Effector memory CD8-positive, alpha-beta T cell (primary cell): ENCODE data around the gene FBLN5.
"Not testable (repeated sequence)": the region's sequence is repeated elsewhere in the genome, so short reads cannot be mapped to it uniquely, and the experiment has no call there.

Experiments
- ATAC-seq: fragments of 150-1000 bp; cut with Tn5 transposase; replicated peaks from 2 replicates; pipeline ENCODE4 v1.10.0; 2021; ENCODE audit warnings: mild to moderate bottlenecking, moderate library complexity
- DNase-seq, 3 experiments: peaks; one replicate each; pipeline ENCODE4 v3.0.0; 2021
- H3K27ac Mint-ChIP-seq, 2 donors: one replicate each; pipeline ENCODE4 v1.8.0; 2022; ENCODE audit warnings: mild to moderate bottlenecking in 2 of 2, mixed read lengths in 2 of 2, moderate library complexity in 2 of 2
- H3K27me3 Mint-ChIP-seq, 2 donors: one replicate each; pipeline ENCODE4 v1.8.0; 2022; ENCODE audit warnings: mixed read lengths in 2 of 2
- H3K36me3 Mint-ChIP-seq: one replicate; pipeline ENCODE4 v1.8.0; 2022; ENCODE audit warnings: mild to moderate bottlenecking, moderate library complexity, mixed read lengths; ENCODE audit not compliant: insufficient read depth
- H3K4me1 Mint-ChIP-seq, 2 donors: one replicate each; pipeline ENCODE4 v1.8.0; 2022; ENCODE audit warnings: low read depth in 2 of 2, mixed read lengths in 2 of 2
- H3K4me3 Mint-ChIP-seq, 2 donors: one replicate each; pipeline ENCODE4 v1.8.0; 2022; ENCODE audit warnings: mild to moderate bottlenecking in 2 of 2, mixed read lengths in 2 of 2, moderate library complexity in 2 of 2
- H3K9me3 Mint-ChIP-seq, 2 donors: one replicate each; pipeline ENCODE4 v1.8.0; 2022; ENCODE audit warnings: mixed read lengths in 2 of 2

FBLN5 gene

DNA sequence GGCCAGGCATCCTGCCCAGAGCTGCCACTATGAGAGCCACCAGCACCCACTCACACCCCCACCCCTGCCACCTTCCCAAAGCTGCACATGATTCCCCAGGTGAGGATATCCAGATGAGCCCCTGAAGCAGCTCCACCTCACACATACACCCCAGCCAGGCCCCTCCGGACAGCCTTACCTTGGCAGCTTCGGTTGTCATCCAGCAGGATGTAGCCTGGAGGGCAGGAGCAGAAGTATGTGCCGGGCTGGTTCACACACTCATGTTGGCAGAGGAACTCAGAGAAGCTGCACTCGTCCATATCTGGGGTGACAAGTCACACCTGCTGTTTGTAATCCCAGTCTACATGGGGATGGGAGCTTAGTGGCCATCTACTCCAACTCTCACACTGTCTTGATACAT, 64.7 kb downstream of the FBLN5 start:
- no peaks in the 10 kb centered on the region for H3K9me3 Mint-ChIP-seq
- H3K27ac Mint-ChIP-seq: no peak overlapping the region
- peaks cover 20 to 27% of the 10 kb centered on the region in 2 donors for H3K4me1 Mint-ChIP-seq
- DNase-seq: no peak
- H3K36me3 Mint-ChIP-seq: peaks cover 10% of the 10 kb centered on the region
- no peak for ATAC-seq
- no peaks in the 10 kb centered on the region for H3K27me3 Mint-ChIP-seq
- H3K4me3 Mint-ChIP-seq: no peak overlapping the region

GRCh38 chr14:91882369-91882768, 65.1 kb downstream of the FBLN5 start:
- no peak for DNase-seq
- no peaks in the 10 kb centered on the region for H3K9me3 Mint-ChIP-seq
- ATAC-seq: no peak
- H3K36me3 Mint-ChIP-seq: peaks cover 10% of the 10 kb centered on the region
- no peak overlapping the region for H3K27ac Mint-ChIP-seq
- no peaks in the 10 kb centered on the region for H3K27me3 Mint-ChIP-seq
- no peak overlapping the region for H3K4me3 Mint-ChIP-seq
- H3K4me1 Mint-ChIP-seq: peaks cover 21 to 28% of the 10 kb centered on the region in 2 donors

DNA sequence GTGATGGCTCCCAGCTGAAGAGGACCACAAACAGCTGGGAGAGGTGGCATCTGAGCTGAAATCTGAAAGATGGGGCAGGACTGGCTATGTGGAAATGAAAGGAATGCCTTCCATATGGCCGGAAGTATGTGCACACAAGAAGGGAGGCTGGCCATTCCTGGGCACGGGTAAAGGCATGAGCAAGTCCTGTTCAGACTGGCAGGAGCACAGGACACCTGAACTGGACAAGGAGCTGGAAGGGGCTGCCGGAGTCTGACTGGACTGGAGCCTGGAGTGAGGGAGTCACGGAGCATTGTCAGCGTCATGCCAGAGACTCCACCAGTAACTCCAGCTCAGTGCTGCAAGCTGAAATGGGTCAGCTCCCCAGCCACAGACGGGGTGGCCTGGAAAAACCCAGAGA, 68.3 kb downstream of the FBLN5 start:
- Mint-ChIP-seq H3K27ac (no peak overlapping the region), H3K4me1 (peaks cover 38 to 45% of the 10 kb centered on the region in 2 donors), H3K9me3 (no peaks in the 10 kb centered on the region), H3K4me3 (no peak overlapping the region), H3K36me3 (peaks cover 10% of the 10 kb centered on the region), H3K27me3 (no peaks in the 10 kb centered on the region)
- ATAC-seq (no peak), DNase-seq (no peak)

DNA sequence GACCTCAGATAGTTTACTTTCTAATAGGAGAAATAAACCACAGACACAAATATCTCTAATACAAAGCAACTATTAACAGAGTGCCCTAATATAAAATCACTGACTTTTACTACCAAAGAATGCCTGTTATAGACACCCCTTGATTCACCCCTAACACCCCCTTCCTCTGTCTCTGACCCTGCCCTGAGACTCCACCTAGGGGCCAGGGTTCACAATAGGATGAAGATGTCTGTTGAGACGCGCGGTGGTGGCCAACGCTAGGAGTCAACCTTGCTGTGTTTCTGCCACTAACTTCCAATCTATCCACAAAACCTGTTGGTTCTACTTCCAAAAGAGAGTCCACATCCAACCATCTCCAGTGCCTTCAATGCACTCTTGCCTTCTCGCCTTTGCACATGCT, 69.2 kb downstream of the FBLN5 start:
- Mint-ChIP-seq H3K27ac (peak overlapping the region in 1 of 2 donors; percentile 35), H3K36me3 (peaks cover 18% of the 10 kb centered on the region), H3K4me3 (no peak overlapping the region), H3K9me3 (no peaks in the 10 kb centered on the region), H3K4me1 (peaks cover 47 to 54% of the 10 kb centered on the region in 2 donors), H3K27me3 (no peaks in the 10 kb centered on the region)
- no peak for ATAC-seq
- DNase-seq: no peak

- no peak overlapping the region for H3K4me3 Mint-ChIP-seq
- H3K9me3 Mint-ChIP-seq: no peaks in the 10 kb centered on the region
- no peak for DNase-seq
- H3K27ac Mint-ChIP-seq: no peak overlapping the region
- no peak for ATAC-seq
- peaks cover 50 to 63% of the 10 kb centered on the region in 2 donors for H3K4me1 Mint-ChIP-seq
- peaks cover 26% of the 10 kb centered on the region for H3K36me3 Mint-ChIP-seq
- no peaks in the 10 kb centered on the region for H3K27me3 Mint-ChIP-seq
Measured at GRCh38 chr14:91877376-91877915, 70.0 kb downstream of the FBLN5 start.

- Mint-ChIP-seq H3K9me3 (no peaks in the 10 kb centered on the region), H3K36me3 (peaks cover 30% of the 10 kb centered on the region), H3K4me3 (no peak overlapping the region), H3K27me3 (no peaks in the 10 kb centered on the region), H3K27ac (peak overlapping the region in 1 of 2 donors; percentile 28), H3K4me1 (peaks cover 55 to 70% of the 10 kb centered on the region in 2 donors)
- DNase-seq: no peak
- no peak for ATAC-seq
Measured at GRCh38 chr14:91876492-91876891, 71.0 kb downstream of the FBLN5 start.

GRCh38 chr14:91875525-91876286, 71.8 kb downstream of the FBLN5 start:
- Mint-ChIP-seq H3K27ac (peak overlapping the region in 1 of 2 donors; percentile 72), H3K4me1 (peaks cover 50 to 66% of the 10 kb centered on the region in 2 donors), H3K27me3 (no peaks in the 10 kb centered on the region), H3K9me3 (no peaks in the 10 kb centered on the region), H3K36me3 (peaks cover 26% of the 10 kb centered on the region), H3K4me3 (peak overlapping the region in 1 of 2 donors; percentile 65)
- ATAC-seq (no peak), DNase-seq (no peak)

GRCh38 chr14:91873471-91874415, 73.8 kb downstream of the FBLN5 start:
- peak overlapping the region; percentile 80 to 82 for H3K4me3 Mint-ChIP-seq

GRCh38 chr14:91872517-91873470, 74.7 kb downstream of the FBLN5 start:
- DNase-seq (peak; percentile 42 to 55 (median 47)), ATAC-seq (peak; percentile 26)
- peaks cover 27% of the 10 kb centered on the region for H3K36me3 Mint-ChIP-seq
- H3K4me1 Mint-ChIP-seq: peaks cover 62 to 79% of the 10 kb centered on the region in 2 donors
- peak overlapping the region; percentile 96 to 99 for H3K27ac Mint-ChIP-seq
- peak overlapping the region; percentile 80 to 82 for H3K4me3 Mint-ChIP-seq
- H3K27me3 Mint-ChIP-seq: no peaks in the 10 kb centered on the region
- no peaks in the 10 kb centered on the region for H3K9me3 Mint-ChIP-seq

More at GRCh38 chr14:91873471-91874415, 73.8 kb downstream of the FBLN5 start:
- H3K9me3 Mint-ChIP-seq: no peaks in the 10 kb centered on the region
- H3K36me3 Mint-ChIP-seq: peaks cover 25% of the 10 kb centered on the region
- H3K4me1 Mint-ChIP-seq: peaks cover 59 to 77% of the 10 kb centered on the region in 2 donors
- no peaks in the 10 kb centered on the region for H3K27me3 Mint-ChIP-seq
- DNase-seq: peak; percentile 75 to 80 (median 78)
- peak overlapping the region; percentile 96 to 99 for H3K27ac Mint-ChIP-seq
- peak; percentile 73 for ATAC-seq

DNA sequence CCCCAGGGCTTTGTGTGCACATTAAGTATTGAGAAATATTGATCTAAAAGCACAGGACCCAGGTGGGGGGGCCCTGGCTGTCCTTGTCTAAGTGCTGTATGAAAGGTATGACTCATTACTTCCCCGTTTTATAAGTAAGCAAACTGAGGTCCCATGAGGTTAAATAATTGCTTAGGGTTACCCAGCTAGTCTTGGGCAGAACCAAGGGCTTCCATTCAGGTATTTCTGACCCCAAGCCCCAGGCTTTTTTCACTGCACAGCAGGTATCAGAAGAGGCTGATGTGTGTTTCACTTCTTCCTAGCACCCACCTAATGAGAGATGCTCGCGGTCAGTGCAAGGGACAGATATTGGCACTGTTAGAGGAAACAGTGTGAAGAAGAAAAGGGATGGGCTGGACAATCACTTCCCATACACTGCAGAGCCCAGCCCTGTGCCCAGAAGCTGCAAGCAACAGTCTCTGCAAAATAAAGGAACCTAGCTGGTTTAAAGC, 75.4 kb downstream of the FBLN5 start:
- DNase-seq (no peak), ATAC-seq (no peak)
- Mint-ChIP-seq H3K27me3 (no peaks in the 10 kb centered on the region), H3K27ac (peak overlapping the region; percentile 96 to 99), H3K4me1 (peaks cover 65 to 80% of the 10 kb centered on the region in 2 donors), H3K9me3 (no peaks in the 10 kb centered on the region), H3K4me3 (peak overlapping the region; percentile 80 to 82), H3K36me3 (peaks cover 35% of the 10 kb centered on the region)

GRCh38 chr14:91871401-91871800, 76.1 kb downstream of the FBLN5 start:
- H3K27ac Mint-ChIP-seq: peak overlapping the region; percentile 96 to 99
- not testable (repeated sequence) for H3K27me3 Mint-ChIP-seq, DNase-seq, H3K9me3 Mint-ChIP-seq, ATAC-seq
- peak overlapping the region; percentile 80 to 82 for H3K4me3 Mint-ChIP-seq
- peaks cover 64 to 77% of the 10 kb centered on the region in 2 donors for H3K4me1 Mint-ChIP-seq
- peaks cover 41% of the 10 kb centered on the region for H3K36me3 Mint-ChIP-seq

DNA sequence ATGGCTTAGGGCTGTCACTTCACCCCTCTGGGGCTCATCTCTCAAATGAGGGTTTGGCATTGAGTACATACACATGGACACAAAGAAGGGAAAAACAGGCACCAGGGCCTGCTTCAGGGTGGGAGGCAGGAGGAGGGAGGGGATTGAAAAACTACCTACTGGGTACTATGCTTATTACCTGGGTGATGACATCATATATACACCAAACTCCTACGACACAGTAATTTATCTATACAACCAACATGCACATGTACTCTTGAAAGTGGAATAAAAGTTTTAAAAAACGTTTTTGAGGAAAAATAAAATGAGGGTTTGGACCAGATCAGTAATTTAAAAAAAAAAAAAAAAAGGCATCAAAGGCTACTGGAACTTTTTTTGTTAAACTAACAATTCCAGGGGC, 76.6 kb downstream of the FBLN5 start:
- ATAC-seq: no peak
- Mint-ChIP-seq H3K9me3 (no peaks in the 10 kb centered on the region), H3K4me1 (peaks cover 66 to 77% of the 10 kb centered on the region in 2 donors), H3K27me3 (no peaks in the 10 kb centered on the region), H3K36me3 (peaks cover 46% of the 10 kb centered on the region), H3K27ac (peak overlapping the region; percentile 96 to 99), H3K4me3 (peak overlapping the region; percentile 79 to 92)
- no peak for DNase-seq
